ENCODE results near the gene CLDN4. TPM values are rescaled to one million over a fixed set of nuclear protein-coding genes. Genes with fewer than 3 reads are reported as not detected.
A peak's percentile ranks its signal among the peaks of the same experiment; 100 is the strongest.

The CLDN4 gene
- total RNA-seq, 2 experiments from 2014 or later, result 0.17 to 0.25 TPM

DNA sequence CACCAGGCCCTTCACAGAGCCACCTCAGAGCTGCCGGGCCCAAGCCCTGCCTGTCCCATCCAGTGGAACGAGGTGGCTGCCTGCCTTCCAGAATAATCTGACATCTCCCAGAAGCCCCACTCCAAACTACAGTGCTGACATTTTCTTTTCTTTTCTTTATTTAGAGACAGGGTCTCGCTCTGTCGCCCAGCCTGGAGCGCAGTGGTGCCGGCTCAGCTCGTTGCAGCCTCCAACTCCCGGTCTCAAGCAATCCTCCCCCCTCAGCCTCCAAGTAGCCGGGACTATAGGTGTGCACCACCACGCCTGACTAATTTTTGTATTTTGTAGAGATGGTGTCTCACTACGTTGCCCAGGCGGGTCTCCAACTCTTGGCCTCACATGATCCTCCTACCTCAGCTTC, 30.5 kb downstream of the CLDN4 start:
- ATAC-seq (ENCODE audit: low read depth), result no peak
- Mint-ChIP-seq H3K36me3 (no peaks in the 10 kb centered on the region), H3K27me3 (peaks cover 18% of the 10 kb centered on the region), H3K27ac (no peak overlapping the region), H3K4me3 (no peak overlapping the region), H3K4me1 (peaks cover 8% of the 10 kb centered on the region), H3K9me3 (no peaks in the 10 kb centered on the region)
- POLR2A ChIA-PET, result interaction anchor here (0.6 kb wide), 1 partner anchor 24 kb away, joined by 3 read pairs; no protein-coding TSS in a partner anchor
- no peak for DNase-seq

DNA sequence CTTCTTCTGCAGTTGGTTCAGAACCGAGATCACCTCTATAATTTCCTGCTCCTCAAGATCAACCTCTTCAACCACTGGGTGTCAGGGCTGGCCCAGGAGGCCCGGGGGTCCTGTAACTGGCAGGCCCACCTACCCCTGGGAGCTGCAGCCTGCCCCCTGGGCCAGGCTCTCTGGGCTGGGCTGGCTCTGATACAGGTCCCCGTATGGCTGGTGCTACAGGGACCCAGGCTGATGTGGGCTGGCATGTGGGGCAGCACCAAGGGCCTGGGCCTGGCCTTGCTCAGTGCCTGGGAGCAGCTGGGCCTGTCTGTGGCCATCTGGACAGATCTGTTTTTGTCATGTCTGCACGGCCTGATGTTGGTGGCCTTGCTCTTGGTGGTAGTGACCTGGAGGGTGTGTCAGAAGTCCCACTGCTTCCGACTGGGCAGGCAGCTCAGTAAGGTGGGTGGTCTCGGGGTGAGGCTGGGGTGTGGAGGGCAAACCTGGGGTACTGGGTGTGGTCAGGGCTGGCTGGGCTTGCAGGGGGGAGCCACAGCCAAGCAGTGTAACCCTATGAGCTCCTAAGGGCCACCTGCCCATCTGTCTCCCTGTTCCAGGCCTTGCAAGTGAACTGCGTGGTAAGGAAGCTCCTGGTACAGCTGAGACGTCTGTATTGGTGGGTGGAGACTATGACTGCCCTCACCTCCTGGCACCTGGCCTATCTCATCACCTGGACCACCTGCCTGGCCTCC, 34.4 kb downstream of the CLDN4 start:
- no peaks in the 10 kb centered on the region for H3K27me3 Mint-ChIP-seq
- POLR2A ChIA-PET, result no interaction called here

DNA sequence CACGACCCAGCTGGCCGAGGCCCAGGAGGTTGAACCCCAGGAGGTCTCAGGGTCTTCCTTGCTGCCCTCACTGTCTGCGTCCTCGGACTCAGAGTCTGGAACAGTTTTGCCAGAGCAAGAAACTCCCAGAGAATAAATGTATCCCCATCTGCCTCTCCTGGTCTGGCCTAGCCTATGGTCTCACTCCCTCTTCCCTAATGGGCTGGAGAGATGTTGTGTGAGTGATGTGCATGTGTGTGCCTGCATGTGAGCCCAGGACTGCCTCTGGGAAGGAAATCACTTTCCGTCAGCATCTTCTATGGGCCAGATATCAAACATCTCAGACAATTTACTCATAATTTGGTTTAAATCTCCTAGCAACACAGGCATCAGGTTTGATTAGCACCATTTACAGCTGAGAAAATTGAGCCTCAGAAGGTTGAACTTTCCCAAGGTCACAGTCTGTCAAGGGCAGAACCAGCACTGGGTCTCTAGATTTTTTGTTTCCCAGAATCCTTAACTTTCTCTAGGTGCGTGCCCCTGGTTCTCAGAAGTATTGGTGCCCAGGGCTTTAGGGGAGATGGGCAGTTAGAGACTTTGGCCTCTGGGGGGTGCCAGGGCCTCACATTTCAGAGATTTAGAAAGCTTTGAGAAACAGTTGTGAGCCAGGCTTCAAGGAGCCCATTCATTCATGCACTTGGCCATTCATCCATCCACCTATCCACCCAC, 35.1 kb downstream of the CLDN4 start:
- no peaks in the 10 kb centered on the region for H3K27me3 Mint-ChIP-seq
- H3K4me1 Mint-ChIP-seq, result no peaks in the 10 kb centered on the region
- ATAC-seq (ENCODE audit: low read depth), result peak; percentile 30
- H3K27ac Mint-ChIP-seq, result no peak overlapping the region
- H3K36me3 Mint-ChIP-seq, result no peaks in the 10 kb centered on the region
- POLR2A ChIA-PET, result no interaction called here
- no peak for DNase-seq
- H3K4me3 Mint-ChIP-seq, result no peak overlapping the region
- H3K9me3 Mint-ChIP-seq, result no peaks in the 10 kb centered on the region

More for the DNA sequence above, 34.4 kb downstream of the CLDN4 start:
- DNase-seq, result no peak
- Mint-ChIP-seq H3K9me3 (no peaks in the 10 kb centered on the region), H3K4me3 (no peak overlapping the region), H3K36me3 (no peaks in the 10 kb centered on the region), H3K27ac (no peak overlapping the region), H3K4me1 (no peaks in the 10 kb centered on the region)
- ATAC-seq (ENCODE audit: low read depth), result no peak

DNA sequence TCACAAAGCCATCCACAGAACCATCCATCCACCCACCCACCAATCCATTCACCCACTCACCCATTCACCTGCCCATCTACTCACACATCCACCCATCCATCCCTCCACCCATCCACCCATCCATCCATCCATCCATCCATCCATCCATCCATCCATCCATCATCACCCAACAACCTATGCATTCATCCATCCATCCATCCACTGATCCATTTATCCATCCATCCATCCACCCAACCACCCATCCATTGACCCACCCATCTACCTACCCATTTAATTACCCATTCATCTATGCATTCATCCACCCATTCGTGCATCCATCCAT, 35.6 kb downstream of the CLDN4 start:
- no peak for DNase-seq
- ATAC-seq (ENCODE audit: low read depth), result no peak
- POLR2A ChIA-PET, result no interaction called here
- Mint-ChIP-seq H3K27me3 (no peaks in the 10 kb centered on the region), H3K4me1 (no peaks in the 10 kb centered on the region), H3K9me3 (no peaks in the 10 kb centered on the region), H3K4me3 (no peak overlapping the region), H3K36me3 (no peaks in the 10 kb centered on the region), H3K27ac (no peak overlapping the region)

DNA sequence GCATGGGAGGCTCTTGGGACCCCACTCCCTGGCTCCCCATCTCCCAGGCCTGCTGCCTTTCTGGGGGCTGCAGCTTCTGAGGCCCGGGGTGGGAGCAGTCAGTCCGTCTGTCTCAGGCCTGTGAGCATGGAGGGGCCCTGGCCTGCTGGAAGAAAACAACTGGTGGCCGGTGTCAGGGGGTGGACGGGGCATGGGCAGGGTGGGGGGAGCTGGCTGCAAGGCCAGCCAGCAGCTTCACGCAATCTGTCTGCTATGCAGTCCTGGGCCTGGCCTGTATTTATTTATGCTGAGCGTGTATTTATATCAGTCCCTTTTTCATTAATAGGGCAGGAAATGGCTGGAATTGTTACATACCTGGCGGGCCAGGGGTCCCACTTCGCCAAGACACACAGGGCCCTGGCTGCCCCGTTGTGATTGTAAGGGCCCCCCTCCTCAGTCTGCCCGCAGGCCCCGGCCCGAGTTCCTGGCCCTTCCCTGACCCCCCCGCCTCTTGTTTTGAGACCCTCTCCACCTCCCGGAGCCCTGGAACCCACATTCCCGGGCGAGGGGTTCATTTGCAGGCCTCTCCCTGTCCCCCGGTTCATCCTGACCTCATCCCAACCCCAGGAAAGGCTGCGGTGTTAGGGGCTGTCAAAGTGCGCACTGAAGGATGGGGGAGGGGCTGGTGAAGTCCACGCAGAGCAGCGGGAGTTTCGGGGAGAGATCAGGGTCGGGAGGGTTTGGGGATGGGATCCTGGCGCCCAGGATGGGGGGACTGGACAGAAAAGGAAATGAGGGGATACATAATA, 38.4 kb downstream of the CLDN4 start:
- ATAC-seq (ENCODE audit: low read depth) (no peak), DNase-seq (no peak)
- H3K27ac Mint-ChIP-seq, result no peak overlapping the region
- H3K4me1 Mint-ChIP-seq, result no peaks in the 10 kb centered on the region
- no peaks in the 10 kb centered on the region for H3K36me3 Mint-ChIP-seq
- POLR2A ChIA-PET, result no interaction called here
- no peak overlapping the region for H3K4me3 Mint-ChIP-seq
- H3K27me3 Mint-ChIP-seq, result no peaks in the 10 kb centered on the region
- H3K9me3 Mint-ChIP-seq, result no peaks in the 10 kb centered on the region

DNA sequence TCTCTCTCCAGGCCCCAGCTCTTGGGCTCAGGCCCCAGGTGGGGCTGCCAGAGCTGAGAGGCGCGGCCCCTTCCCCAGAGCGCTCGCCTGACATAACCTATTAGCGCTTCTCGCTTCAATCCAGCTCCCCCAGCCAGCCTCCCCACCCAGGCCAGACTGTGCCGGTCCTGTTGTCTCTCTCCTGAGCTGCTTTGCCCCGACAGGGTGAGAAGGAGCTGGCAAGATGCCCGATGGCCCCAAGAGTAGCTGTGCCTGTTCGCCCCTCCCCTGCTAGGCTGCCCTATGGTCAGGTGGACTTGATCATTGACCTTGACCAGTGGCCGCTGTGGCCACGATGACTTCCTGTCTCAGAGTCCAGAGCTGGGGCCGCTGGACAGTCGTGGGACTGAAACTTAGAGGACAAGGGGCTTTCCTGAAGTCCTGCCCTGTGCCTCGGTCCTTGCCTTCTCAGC, 39.3 kb downstream of the CLDN4 start:
- no peak overlapping the region for H3K27ac Mint-ChIP-seq
- H3K9me3 Mint-ChIP-seq, result no peaks in the 10 kb centered on the region
- H3K4me1 Mint-ChIP-seq, result no peaks in the 10 kb centered on the region
- ATAC-seq (ENCODE audit: low read depth) (no peak), DNase-seq (no peak)
- POLR2A ChIA-PET, result no interaction called here
- H3K4me3 Mint-ChIP-seq, result no peak overlapping the region
- H3K36me3 Mint-ChIP-seq, result no peaks in the 10 kb centered on the region
- no peaks in the 10 kb centered on the region for H3K27me3 Mint-ChIP-seq

DNA sequence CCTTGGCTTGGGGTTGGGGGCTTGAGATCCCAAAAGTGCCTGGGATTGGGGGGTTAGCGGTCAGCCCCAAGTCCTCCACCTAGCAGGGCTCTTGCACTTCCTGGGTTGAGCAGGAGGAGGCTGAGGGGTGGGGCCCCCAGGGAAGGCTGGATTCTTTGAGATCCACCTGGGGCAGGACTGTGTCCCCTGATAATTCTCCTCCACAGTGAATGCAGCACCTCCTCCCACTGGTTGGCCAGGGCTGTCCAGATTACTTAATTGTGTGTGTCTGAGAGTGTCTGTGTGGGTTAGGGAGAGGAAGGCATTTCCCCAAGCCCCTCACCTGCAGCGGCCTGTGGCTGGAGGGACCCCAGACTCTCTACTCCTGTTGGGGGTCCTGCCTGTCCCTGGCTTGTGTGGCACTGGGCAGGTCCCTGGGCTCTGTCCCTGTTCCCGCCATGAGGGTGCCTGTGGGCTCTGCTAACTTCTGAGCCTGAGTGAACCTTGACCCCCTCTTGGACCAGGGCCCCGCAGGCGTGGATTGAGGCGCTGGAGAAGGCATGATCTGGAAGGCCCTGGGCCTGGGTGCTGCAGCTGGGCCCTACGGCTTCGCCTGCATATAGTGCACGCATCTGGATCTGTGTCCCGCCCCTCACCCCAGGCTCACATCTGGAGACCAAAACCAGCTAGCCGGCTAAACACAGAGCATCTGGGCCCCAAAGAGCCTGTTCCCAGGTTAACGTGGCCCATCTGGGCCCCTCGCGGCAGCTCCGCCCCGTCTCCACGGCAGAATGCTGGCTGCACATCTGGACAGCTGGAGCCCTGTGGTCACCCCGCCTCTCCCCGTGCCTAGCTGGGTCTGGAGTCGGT, 40.6 kb downstream of the CLDN4 start:
- Mint-ChIP-seq H3K4me1 (no peaks in the 10 kb centered on the region), H3K36me3 (no peaks in the 10 kb centered on the region), H3K4me3 (no peak overlapping the region), H3K27ac (no peak overlapping the region), H3K9me3 (no peaks in the 10 kb centered on the region), H3K27me3 (no peaks in the 10 kb centered on the region)
- POLR2A ChIA-PET, result no interaction called here
- DNase-seq (no peak), ATAC-seq (ENCODE audit: low read depth) (peak; percentile 18)

DNA sequence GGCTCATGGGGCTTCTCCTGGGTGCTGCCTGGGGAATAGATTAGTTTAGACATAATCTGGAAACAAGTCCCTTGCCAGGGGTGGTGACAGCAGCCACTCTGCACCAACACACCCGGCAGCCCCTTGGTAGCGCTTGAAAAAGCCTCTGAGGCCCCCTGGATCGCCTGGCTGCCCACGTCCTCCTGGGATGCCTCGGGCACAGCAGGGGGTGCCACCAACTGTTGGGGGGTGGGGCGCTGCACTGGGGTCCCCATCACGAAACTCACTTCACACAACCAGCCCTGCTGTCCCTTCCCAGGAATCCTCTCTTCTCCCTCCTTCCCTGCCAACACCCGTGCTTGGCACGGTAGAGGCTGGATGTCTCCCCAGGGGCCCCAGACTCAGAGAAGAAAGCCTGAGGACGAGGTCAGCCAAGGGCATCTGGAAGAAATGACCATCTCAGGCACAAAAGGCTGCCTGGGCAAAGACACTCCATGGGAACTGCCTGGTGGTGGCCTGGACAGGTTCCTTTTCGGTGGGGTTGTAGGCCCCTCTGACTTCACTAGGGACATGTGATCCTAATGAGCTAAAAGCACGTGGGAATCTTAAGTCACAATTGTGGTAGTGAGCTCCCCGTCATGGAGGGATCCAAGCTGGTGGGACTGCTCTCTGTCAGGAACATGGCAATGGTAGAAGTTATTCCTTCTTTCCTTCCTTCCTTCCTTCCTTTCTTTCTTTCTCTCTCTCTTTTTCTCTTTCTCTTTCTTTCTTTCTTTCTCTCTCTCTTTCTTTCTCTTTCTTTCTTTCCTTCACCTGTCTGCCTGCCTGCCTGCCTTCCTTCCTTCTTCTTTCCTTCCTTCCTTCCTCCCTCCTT, 41.5 kb downstream of the CLDN4 start:
- Mint-ChIP-seq H3K4me1 (no peaks in the 10 kb centered on the region), H3K27me3 (no peaks in the 10 kb centered on the region), H3K27ac (no peak overlapping the region), H3K4me3 (no peak overlapping the region), H3K36me3 (no peaks in the 10 kb centered on the region), H3K9me3 (no peaks in the 10 kb centered on the region)
- ATAC-seq (ENCODE audit: low read depth) (no peak), DNase-seq (no peak)
- POLR2A ChIA-PET, result no interaction called here

DNA sequence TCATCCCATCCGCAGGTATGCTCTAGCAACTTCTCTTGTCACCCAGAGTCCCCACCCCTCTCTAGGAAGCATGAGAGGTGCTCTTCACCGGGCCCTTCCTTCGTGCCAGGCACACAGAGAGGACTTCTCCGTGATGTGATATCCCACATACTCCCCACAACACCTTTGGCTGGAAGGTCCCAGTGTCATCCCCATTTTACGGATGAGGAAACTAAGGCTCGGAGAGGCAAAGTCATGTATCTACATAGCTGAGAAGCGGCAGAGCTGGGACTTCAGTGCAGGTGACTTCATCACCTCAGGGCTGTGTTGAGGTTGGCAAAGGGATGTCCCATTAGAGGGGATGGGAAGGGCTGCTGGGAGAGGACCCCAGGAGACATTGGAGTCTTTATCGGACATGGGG, 45.6 kb downstream of the CLDN4 start:
- H3K4me3 Mint-ChIP-seq, result no peak overlapping the region
- no peaks in the 10 kb centered on the region for H3K9me3 Mint-ChIP-seq
- DNase-seq (no peak), ATAC-seq (ENCODE audit: low read depth) (no peak)
- POLR2A ChIA-PET, result no interaction called here
- no peaks in the 10 kb centered on the region for H3K27me3 Mint-ChIP-seq
- no peaks in the 10 kb centered on the region for H3K36me3 Mint-ChIP-seq
- H3K27ac Mint-ChIP-seq, result no peak overlapping the region
- H3K4me1 Mint-ChIP-seq, result no peaks in the 10 kb centered on the region

DNA sequence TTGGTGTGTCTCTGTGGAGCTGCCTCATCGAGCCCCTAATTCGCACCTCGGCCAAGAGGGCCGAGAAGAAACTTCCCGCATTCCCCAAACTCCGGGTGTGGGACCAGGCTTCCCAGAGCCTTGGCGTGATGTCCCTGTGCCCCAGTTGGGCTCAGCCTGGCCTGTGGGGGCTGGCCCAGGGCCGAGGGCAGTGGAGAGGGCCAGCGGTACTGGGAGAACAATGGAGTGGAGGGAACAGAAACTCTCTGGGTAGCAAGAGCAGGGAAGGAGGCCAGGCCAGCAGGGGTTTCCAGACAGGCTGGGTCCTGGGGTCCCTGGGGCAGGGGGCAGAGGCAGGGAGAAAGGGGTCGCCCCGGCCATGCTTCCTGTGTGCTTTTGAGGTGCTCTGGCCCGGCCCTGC, 46.2 kb downstream of the CLDN4 start:
- no peak for DNase-seq
- no peak for ATAC-seq (ENCODE audit: low read depth)
- Mint-ChIP-seq H3K27me3 (no peaks in the 10 kb centered on the region), H3K9me3 (no peaks in the 10 kb centered on the region), H3K4me3 (no peak overlapping the region), H3K36me3 (no peaks in the 10 kb centered on the region), H3K4me1 (no peaks in the 10 kb centered on the region), H3K27ac (no peak overlapping the region)
- POLR2A ChIA-PET, result no interaction called here

DNA sequence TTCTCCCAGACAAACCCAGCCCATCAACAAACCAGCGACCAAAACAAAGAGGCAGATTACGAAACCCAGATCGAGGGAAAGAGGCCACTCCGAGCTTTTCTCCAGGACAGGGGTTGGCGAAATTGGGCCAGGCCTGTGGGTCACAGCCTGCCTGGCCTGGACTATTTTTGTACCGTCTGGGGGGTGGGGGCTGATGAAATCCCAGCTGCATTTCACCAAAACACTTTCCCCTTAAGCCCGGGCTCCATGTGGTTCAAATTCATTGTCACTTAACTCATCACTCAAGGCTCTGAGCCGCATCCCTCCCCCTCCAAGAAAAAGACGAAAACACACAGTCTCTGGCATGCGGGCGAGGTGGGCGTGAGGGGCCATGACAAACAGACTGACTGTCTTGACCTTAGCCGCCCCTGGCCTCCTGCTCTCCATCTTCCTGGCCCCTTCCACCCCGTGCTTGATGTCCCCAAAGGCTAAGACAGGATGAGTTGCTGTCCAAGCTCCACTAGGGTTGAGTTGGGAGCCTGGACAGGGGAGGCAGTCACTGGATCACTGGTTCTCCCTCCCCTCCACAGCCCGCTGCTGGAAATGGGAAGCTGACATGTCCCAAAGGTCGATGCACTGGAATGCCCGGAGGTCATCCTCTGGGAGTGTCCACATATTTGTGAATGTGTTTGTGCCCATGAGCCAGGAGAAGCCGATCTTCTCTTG, 49.3 kb downstream of the CLDN4 start:
- ATAC-seq (ENCODE audit: low read depth) (no peak), DNase-seq (no peak)
- Mint-ChIP-seq H3K4me3 (no peak overlapping the region), H3K36me3 (no peaks in the 10 kb centered on the region), H3K4me1 (no peaks in the 10 kb centered on the region), H3K9me3 (no peaks in the 10 kb centered on the region), H3K27ac (no peak overlapping the region), H3K27me3 (peaks cover 4% of the 10 kb centered on the region)
- POLR2A ChIA-PET, result no interaction called here

DNA sequence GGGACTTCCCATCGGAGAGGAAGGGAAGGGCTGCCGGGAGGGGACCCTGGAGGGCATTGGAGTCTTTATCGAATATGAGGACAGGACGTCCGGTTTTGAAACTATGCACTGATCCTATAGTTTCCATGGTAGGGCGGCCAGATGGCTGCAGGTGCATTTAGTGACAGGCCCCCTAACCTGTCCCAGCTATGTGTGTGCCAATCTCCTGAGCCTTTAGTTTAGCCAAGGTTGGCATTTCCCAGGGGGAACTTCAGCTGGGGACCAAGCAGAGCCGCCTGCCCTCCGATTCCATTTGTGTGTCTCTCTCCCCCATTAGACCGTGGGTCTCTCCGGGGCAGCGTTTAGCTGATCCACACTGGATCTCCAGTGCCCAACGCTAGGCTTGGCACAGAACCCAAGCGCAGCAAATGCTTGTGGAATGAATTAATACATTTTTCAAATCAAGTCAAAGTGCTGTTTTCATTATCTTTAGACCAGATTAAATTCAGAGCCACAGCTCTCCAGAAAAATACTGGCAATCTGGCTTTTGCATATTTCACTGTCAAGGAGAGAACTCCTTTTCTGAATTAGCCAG, 50.0 kb downstream of the CLDN4 start:
- no peaks in the 10 kb centered on the region for H3K4me1 Mint-ChIP-seq
- H3K27me3 Mint-ChIP-seq, result peaks cover 8% of the 10 kb centered on the region
- ATAC-seq (ENCODE audit: low read depth), result no peak
- no peaks in the 10 kb centered on the region for H3K36me3 Mint-ChIP-seq
- no peak for DNase-seq
- H3K27ac Mint-ChIP-seq, result no peak overlapping the region
- H3K9me3 Mint-ChIP-seq, result no peaks in the 10 kb centered on the region
- POLR2A ChIA-PET, result no interaction called here
- no peak overlapping the region for H3K4me3 Mint-ChIP-seq
